LoVo (cell line): ENCODE results near the gene SLC19A1.
A peak's percentile ranks its signal among the peaks of the same experiment; 100 is the strongest.

ENCODE experiments used
- DNase-seq: peaks from one replicate; pipeline ENCODE4 v3.0.0-alpha.2; 2016; ENCODE audit warnings: low spot score

The SLC19A1 gene

DNA sequence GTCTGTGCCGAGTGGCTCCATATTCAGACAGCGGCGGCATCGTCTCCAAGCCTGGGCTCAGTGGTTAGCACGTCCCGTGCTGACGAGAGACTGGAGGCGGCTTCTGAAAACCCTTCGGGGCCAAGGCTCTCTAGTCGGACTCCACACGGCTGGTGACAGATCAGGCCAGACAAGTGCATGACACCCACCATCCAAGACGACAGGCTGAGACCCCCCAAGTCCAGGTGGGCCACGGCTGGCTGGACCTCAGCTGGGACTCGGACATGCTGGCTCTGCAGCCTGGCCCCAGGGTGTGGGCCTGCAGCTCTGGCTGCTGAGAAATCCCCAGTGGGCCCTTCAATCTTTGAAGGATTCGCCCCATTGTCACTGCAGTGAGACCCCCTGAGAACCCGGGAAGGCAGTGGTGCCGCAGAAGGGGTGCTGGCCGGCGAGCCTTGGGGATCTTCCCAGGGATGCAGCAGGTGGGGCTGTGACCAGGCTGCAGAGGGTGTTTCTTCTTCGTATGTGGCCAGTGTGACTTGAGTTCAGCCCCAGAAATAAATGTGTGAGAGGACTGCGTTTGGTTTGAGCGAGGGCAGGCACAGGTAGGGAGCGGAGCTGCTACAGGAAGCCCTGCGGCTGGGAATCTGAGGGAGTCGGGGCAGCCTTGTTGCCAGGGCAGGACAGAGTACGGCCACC is 15.9 kb upstream of the SLC19A1 start:
- DNase-seq, result no peak

DNA sequence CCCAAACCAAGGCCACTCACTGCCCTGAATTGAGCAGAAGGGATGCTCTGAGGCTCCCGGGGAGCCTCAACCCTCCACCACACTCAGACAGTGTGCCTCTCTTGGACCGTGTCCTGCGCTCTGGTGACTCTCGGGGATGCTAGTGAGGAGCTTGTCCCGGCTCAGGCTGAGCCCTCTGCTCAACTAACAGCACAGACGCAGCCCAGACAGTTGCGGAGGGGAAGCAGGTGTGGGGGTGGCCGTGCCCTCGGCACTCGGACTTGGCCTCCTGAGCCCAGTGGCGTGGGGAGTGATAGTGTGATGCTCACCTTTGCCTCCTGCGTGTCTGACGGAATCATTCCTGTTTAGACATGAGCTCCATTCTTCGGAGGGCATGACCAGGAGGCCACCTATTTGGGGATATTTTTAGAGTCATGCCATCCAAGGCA is 15.4 kb upstream of the SLC19A1 start:
- no peak for DNase-seq

DNA sequence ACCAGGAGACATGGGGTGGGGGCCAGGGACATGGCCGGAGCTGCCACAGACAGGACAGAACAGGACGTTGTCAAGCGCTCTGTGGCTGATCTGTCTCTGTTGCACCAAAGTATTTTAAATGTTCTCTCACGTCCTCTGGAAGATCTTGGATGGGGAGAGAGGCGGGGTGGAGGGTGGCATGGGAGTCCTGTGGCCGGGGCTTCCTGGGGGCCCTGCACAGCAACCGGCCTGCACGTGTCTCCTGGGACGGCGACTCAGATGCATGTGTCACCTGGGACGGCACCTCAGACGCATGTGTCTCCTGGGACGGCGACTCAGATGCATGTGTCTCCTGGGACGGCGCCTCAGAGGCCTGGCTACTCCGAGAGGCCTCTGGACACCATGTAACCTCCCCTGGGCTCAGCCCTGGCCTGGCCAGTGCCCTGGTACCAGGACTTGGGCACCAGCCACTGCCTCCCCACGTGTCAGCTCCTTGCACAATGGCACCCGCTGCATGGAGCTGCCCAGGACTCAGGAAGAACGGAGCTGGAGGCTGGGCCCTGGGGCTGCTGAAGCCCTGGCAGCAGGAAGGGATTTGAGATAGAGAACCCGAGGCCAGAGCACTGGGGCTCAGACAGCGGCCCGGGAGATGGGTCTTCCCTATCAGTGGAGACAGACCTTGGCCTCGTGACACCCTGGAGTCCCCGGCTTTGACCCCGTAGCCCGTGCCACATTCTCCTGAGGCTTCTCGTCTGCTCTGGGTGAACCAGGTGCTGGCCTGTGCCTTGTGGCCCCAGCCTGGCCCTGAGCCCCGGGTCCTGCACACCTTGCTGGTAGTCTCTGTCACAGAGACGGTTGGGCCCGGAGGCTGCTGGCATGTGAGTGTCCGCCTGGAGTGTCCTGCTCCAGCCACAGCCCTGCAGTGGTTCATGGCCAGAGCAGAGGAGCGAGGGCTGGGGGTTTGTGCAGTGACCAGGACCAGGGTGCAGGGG is 14.7 kb upstream of the SLC19A1 start:
- DNase-seq, result no peak

DNA sequence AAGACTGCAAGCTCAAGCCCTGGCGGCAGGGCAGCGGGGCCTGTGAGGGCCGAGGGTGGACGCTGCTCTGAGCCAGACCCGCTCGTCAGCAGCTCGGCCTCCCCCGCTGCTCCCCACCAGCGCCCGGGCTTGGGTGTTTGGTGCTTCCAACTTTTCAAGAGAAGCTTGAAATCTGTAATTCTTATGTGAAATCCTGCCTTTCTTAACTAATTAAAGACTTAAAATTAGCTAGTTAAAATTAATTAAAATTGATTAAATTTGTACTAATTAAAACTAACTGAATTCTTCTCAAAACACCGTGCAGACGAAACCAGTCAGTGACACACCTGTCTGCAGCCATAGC is 14.0 kb upstream of the SLC19A1 start:
- no peak for DNase-seq

DNA sequence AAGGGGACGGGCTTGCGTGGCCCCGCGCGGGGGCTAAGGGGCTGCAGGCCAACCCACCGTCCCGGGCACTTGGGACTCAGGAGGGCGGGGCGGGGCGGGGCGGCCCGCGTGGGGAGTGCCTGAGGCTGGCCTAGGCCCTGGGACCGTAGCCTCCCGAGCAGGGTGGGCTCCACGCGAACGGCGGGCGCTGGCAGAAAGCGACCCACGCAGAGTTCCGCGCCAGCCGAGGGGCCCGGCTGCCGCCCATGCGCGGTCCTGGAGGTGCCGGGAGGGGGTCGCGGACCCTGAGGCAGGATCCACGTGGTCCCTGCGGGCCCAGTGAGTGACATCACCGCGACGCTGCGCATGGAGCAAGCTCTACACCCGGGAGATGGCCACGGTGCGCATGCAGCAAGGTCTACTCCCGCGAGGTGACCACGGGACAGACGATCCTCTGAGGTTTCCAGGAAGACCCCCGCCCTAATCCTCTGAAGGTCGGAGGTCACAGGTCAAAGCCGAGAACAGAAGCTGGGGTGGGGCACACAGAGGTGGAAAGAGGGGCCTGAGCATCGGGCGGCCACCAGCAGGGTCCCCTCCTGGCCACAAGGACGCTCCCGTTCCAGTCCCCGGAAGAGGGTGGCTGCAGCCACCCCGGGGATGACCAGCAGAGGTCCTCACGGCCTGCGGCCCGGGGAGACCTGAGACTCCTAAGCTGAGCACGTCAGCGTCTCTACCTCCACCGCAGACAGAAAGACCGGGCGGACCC is 13.5 kb upstream of the SLC19A1 start:
- DNase-seq, result peak; percentile 86

DNA sequence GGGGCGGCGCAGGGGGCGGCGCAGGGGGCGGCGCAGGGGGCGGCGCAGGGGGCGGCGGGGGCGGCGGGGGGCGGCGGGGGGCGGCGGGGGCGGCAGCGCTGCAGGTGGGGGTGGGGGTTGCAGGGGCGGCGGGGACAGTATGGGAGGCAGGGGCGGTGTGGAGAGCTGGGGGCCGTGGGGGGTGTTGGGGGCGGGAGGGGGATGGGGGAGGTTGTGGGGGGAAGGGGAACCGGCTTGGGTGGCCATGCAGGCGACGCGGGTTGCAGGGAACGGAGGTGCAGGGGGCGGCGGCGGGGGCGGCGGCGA is 13.0 kb upstream of the SLC19A1 start:
- DNase-seq, result no peak

DNA sequence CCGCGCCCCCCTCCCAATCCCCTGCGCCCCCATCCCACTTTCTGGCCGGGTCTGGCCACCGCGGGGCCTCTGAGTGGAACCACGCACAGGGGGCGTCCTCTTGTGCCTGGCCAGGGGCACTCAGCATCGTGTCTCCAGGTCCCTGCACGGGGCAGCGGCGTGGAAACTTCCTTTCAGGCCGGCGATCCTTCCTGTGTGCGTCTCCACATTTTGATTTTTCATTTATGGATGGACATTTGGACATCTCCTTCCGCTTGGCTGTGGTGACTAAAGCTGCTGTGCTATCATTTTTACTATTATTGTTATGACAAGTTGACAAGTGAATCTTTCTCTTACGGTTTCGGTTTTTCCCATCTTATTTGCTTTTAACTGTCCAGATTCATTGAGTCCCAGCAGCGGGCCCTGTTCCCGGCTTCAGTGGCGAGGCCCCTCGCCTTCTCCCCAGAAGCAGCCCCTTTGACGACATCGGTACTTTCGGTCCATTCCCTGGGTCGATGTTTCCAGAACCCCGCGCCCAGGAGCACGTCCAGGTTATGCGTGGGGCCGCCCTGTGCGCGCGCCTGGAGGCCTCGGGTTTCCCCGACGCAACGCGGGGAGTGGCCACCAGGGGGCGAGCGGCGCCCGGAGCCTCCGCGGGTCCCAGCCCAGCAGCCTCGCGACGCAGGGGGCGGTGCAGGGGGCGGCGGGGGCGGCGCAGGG is 12.4 kb upstream of the SLC19A1 start:
- peak; percentile 79 for DNase-seq

DNA sequence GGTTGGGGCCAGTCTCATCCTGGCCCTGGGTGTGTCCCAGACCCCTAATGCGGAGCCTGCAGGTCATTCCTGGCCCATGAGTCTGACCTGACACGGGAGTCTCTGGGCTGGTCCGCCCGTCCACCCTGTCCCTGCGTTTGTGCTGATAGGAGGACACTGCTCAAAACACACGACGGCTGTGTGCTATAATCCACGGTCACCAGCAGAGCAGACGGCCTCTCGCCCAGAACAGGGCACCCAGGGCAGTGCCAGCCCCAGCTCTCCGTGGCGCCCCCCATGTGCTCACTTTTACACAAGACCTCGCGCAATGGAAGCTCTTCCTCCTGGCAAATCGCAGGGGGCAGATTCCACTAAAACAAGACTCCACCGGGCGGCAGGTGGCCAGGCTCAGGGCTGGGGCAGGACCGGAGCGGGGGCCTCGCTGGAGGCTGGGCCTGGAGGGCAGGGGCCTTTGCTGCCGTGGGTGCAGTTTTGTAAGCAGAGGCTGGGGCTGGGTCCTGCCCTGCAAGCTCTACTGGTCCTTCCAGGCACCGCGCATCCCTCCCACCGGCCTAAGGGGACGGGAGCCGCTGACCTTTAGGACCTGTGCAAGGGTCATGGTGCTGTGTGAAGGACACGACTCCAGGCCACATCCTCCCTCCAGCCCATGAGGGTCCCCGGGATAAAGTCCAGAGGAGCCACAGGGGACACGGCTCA is 10.6 kb upstream of the SLC19A1 start:
- DNase-seq, result no peak

DNA sequence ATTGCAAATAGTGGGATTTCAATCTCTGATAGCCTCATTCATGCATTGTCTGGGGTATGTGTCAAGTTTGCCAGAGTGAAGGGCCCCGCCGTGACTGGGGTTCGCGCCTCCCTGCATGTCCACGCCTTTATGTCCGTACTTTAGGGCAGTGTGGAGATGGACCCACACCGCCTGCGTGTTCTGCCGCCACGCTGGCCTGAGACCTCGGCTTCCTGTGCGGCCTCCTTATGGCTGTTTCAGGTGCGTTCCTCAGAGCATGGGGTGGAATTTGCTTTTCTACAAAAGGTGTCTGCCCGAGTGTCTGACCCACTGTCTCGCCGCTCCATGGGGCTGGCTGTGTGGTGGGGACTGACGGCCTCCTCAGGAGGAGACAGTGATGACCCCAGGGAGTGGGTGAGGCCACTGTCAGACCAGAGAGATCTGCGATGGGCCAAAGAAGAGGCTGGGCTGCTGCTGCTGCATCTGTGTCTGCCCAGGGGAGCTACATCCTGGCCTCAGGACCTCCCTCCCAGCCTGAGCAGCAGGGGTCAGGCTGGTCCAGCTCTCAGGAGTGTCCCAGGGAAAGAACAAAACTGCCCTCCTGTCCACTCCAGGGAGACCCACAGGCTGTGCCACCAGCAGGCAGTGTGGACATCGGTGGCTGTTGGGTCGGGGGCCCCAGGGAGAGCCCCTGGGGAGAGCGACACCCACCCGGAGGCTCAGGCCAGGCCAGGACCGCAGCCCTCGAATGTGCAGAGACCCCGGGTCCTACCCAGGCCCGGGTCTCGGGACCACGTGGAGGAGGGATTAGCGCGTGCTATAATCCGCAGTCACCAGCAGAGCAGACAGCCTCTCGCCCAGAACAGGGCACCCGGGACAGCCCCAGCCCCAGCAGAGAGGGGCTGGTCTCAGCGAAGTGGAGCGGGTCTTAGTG is 9.8 kb upstream of the SLC19A1 start:
- DNase-seq, result no peak

DNA sequence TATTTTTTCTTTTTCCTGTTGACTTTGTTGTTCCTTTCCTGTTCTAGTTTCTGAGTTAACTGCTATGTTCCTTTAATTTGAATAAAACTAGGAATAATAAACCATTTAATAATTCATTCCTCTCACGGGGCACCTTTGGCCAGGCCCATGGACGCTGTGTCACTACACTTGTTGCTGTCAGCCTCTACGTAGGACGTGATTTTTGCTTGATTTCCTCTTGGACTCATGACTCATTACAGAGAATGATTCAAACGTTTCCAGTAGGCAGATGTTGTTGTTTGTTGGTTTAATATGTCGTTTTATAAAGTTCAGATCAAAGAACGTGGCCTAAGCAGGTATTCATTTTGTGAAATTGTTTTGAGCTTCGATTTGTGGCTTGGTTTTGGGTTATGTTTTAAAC is 9.1 kb upstream of the SLC19A1 start:
- peak; percentile 19 for DNase-seq

DNA sequence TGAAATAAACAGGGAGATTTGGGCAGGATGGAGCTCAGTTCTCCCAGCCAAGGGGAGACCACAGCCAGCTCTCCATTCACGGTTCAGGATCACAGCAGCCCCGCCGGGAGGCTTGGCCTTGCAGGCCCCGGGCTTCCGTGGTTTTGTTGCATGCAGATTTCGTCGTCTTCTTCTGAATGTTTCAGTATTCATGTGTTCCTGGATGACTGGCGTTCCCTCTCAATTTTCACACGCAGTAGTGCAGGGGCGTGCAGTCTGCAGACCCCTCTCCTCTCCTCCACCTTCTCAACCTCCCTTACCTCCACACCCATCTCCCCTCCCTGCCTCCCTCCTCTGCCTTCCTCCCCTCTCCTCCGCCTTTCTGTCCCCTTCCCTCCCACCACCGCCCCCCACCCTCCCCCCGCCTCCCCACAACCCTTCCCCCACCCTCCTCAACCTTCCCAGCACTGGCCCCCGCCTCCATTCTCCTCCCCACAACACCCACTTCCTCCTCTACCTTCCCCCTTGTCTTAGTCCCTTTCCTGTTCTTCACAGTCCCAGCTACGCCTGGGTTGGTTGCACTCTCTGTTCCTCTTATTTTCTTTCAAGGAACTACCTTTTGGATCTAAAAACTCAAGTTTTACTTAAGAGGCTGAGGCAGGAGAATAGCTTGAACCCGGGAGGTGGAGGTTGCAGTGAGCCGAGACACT is 8.4 kb upstream of the SLC19A1 start:
- no peak for DNase-seq

DNA sequence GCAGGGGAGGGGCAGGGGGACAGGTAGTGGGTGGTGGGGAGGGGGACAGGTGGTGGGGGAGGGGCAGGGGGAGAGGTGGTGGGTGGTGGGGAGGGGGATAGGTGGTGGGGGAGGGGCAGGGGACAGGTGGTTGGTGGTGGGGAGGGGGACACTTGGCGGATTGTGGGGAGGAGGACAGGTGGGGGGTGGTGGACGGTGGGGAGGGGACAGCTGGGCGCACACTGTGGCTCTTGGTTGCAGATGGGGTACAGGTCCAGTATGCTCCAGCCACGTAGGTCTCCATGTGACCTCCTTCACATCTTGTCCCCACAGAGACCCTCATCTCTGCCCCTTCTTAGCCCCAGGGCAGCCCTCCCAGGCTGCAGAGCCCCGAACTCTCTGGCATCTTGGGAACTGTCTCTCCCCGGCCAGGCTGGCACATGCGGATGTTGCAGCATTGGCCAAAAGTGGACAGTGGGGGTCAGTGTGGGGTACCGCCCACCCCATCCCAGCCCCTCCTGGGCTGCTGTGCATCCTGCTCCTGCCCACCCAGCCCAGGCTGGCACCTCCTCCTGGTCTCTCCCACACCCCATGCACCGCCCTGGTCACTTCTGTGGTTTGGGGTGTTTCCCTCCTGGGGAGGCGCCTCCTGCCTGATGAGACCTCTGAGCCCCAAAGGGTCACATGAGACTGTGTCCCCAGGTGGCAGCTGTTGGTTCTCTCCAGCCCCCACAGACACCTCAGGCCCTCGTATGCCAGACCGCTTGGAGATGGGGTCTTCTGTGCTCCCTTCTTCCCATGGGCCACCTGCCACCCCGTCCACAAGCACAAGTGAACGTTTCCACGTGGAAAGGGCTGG is 7.6 kb upstream of the SLC19A1 start:
- DNase-seq, result no peak

DNA sequence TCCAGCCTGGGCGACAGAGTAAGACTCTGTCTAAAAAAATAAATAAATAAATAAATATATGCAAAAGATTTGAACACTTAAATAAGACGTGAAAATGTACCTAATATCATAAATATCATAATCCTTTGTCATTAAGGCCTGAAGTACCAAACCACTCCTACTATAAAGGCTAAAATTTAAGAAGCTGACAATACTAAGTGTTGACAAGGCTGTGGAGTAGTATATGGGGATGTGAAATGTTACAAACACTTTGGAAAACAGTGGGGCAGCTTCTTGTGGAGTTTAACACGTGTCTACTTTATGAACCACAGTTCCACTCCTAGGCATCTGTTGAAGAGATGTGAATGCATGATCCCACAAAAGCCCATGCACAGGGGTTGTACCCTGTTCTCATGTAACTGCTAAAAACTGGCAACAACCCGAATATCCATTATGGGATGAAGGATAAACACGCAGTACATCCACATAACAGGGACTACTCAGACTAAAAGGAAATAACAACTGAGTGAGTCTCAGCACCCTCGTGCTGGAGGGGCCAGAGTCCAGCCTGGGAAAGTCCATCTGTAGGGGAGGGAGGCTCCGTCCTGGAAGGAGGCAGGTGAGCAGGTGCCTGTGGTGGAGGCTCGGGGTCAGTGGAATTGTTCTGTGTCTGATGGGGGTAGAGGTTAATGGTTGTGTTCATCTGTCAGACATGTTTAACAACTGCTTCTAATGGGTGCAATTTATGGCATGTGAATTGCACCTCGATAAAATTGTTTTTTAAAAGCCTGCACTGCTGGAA is 6.7 kb upstream of the SLC19A1 start:
- no peak for DNase-seq

DNA sequence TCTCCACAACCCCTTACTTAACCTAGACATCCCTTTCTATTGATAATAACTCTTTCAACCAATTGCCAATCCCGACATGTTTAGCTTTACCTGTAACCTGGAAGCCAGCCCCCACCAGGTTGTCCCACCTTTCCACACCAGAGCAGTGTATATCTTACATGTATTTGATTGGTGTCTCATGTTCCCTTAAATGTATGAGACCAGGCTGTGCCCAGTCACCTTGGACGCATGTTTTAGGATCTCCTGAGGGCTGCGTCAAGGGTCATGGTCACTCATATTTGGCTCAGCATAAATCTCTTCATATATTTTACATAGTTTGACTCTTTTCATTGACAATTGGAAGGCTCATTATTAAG is 5.3 kb upstream of the SLC19A1 start:
- DNase-seq, result no peak

DNA sequence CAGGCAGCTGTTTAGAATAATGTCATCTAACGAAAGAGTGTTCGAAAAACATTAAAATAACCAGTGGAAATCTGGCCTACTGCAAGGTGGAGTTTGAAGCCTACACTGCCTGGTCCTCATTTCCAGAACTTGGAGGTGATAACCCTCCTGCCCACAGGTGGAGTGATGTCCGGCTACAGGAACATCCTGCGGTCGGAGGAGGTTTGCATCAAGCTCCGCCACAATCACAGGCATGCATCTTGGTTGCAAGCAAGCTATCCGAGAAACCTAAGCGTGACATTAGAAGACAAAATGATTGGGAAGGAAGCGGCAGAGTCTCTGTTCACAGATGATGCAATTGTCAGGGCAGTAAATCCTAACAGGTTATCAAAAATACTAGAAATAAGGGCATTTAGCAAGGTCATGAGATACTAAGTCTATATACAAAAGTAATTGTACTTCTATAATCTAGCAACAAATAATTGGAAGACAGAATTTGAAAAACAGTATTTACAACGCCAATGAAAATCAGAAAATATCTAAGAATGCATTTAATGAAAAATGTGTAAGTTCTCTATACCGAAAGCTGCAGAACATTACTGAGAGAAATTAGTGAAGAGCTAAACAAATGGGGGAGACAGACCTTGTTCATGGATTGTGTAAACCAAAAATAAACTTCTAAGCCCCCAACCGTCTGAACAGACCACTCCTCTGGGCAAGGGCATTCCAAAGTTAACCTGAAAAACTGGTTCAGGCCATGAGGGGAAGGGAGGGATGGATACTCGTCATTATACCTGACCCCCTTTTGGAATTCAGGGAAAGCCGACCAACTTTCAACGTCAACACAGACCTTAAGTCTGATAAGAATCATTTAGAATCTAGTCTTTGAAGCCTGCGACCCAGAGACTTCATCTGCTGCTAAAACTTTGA is 4.7 kb upstream of the SLC19A1 start:
- no peak for DNase-seq

DNA sequence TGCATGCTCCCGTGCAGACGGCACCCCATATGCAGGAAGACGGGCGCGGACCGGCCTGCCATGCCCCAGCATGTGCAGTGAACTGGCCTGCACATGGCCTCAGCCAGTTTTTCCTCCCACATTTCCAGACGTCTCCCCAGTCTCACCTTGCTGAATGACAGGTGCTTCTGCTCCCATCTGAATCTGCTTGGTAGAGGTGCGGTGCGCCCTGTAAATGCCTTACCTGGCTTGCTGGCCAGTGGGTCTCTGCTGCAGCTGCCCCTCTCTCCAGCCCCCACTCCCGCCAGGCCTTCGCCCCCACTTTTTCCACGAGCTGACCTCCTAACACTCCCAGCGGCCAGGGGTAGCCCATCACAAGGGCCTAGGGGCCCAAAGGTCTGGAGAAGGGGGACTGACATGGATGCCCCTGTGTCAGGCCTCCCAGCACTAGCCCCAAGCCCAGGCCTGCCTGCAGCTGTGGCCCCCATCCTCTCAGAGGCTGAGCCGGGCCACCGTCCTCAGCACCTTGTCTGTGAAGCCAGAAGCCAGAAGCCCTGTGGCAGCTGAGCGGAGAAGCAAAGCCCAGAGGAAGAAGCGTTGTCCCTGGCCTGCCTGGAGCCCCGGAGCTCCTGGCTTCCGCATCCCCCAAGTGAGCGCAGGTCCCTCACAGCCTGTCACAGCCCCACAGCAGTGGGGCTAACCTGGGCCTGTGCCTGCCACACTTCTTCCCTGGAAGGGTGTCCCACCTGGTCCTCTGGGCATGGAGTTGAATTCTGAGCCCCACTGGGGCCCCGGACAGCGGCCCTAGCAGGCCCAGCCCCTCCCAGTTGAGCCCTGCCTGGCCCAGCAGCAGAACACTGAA is 3.7 kb upstream of the SLC19A1 start:
- DNase-seq, result no peak

DNA sequence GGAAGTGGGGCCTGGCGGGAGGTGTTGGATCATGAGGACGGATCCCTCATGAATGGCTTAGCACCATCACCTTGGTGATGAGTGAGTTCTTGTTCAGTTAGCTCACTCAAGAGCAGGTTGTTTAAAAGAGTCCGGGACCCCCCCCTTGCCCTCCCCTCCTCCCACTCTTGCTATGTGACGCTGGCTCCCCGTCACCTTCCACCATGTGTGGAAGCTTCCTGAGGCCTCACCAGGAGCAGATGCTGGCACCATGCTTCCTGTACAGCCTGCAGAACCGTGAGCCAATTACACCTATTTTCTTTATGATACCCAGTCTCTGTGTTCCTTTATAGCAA is 3.0 kb upstream of the SLC19A1 start:
- no peak for DNase-seq
